Kidney (tissue), 14 donors: ENCODE measurements around the gene FDX1. TPM values are rescaled to one million over a fixed set of nuclear protein-coding genes. Genes with fewer than 3 reads are reported as not detected.

Experiments
- DNase-seq, 5 donors: peaks; one replicate each; pipeline ENCODE4 v3.0.0-alpha.2; 2013 to 2020
- FAIRE-seq: peaks from 2 replicates; lab custom pipeline; 2012; peaks lifted over from hg19 to GRCh38; lab: Jason Lieb, UNC
- H3K27ac ChIP-seq, 2 donors: one replicate each; pipeline ENCODE4 v1.7.0; 2013; ENCODE audit warnings: low read depth in 2 of 2, low read length in 2 of 2, inconsistent platforms in 1 of 2
- H3K27me3 ChIP-seq: one replicate; pipeline ENCODE4 v1.7.1; 2013; ENCODE audit warnings: low read length, inconsistent platforms; ENCODE audit not compliant: control insufficient read depth, insufficient read depth
- H3K36me3 ChIP-seq, 3 donors: one replicate each; pipeline versions ENCODE4 v1.7.0 to v1.7.1; 2013; ENCODE audit warnings: low read length in 3 of 3, control low read depth in 1 of 3, inconsistent platforms in 1 of 3; ENCODE audit not compliant: insufficient read depth in 3 of 3, control insufficient read depth in 2 of 3
- H3K4me1 ChIP-seq, 3 donors: one replicate each; pipeline versions ENCODE4 v1.7.0 to v1.7.1; 2013; ENCODE audit warnings: low read length in 3 of 3, inconsistent platforms in 1 of 3, low read depth in 1 of 3; ENCODE audit not compliant: control insufficient read depth in 2 of 3, insufficient read depth in 2 of 3
- H3K4me3 ChIP-seq, 3 donors: one replicate each; pipeline versions ENCODE4 v1.7.0 to v1.8.1; 2013; ENCODE audit warnings: low read length in 3 of 3, control low read depth in 1 of 3, inconsistent platforms in 1 of 3
- H3K9ac ChIP-seq, 3 donors: one replicate each; pipeline versions ENCODE4 v1.7.0 to v1.7.1; 2013; ENCODE audit warnings: low read length in 3 of 3, control low read depth in 1 of 3, inconsistent platforms in 1 of 3
- H3K9me3 ChIP-seq, 3 donors: one replicate each; pipeline versions ENCODE4 v1.7.0 to v1.7.1; 2013; ENCODE audit warnings: low read length in 3 of 3, control low read depth in 1 of 3, inconsistent platforms in 1 of 3; ENCODE audit not compliant: control insufficient read depth in 2 of 3, insufficient read depth in 1 of 3
- CTCF ChIP-seq: IDR thresholded peaks from 3 replicates; pipeline ENCODE4 v1.5.1; 2012; ENCODE audit warnings: mild to moderate bottlenecking, moderate library complexity, borderline replicate concordance; ENCODE audit not compliant: insufficient read depth; ENCODE audit errors: extremely low read depth
- intact Hi-C: fragments of 100-400 bp; cut with DNase I; formaldehyde crosslinking; loops from one replicate; pipeline ENCODE4 v1.11.1; 2022
- polyA plus RNA-seq: library from polyadenylated mRNA; stranded (reverse); fragments of 350-450 nt; fragmentation: Illumina TruSeq; extraction: RNeasy Lipid Tissue Mini Kit (QIAGEN cat#74804); gene quantifications from one replicate; pipeline ENCODE4 v1.2.3, GENCODE V29; 2014; ENCODE audit warnings: low read depth, low replicate concordance; ENCODE audit not compliant: insufficient read depth
- total RNA-seq: library from RNA; stranded (reverse); fragmentation: NEBNext Ultra II Directional; extraction: Animal tissue kit (Norgen Biotek cat#: 25700); gene quantifications from one replicate; pipeline ENCODE4 v1.2.1, GENCODE V29; 2021
- donor health status: control.
- donor health status: control.
- donor health status: control.
- donor health status: control.
- donor health status: control.
- donor health status: DM: yes; HTN: yes; CAD: no.
- donor health status: Normal renal cell carcinoma (clear cell type).

Gene FDX1
- total and polyA plus RNA-seq, 2 donors from 2014 or later, result 13.1 to 34.4 TPM

GRCh38 chr11:110433393-110434333 is 3.9 kb downstream of the FDX1 start:
- Histone ChIP-seq H3K27ac (no peak overlapping the region), H3K36me3 (peaks cover 0 to 3% (median 0%) of the 10 kb centered on the region in 3 donors), H3K4me1 (peaks cover 9 to 33% (median 10%) of the 10 kb centered on the region in 3 donors), H3K27me3 (no peaks in the 10 kb centered on the region), H3K9me3 (no peaks in the 10 kb centered on the region), H3K4me3 (no peak overlapping the region), H3K9ac (peak overlapping the region in 1 of 3 donors; percentile 2)
- intact Hi-C loops, result loop anchor here (10.0 kb wide), 1 partner anchor 229 kb away; no protein-coding TSS in a partner anchor
- peak; percentile 56 for TF ChIP-seq CTCF
- FAIRE-seq, result peak; percentile 93
- peak in 2 of 5 donors; percentile 43 to 59 for DNase-seq

- peaks cover 6 to 33% (median 10%) of the 10 kb centered on the region in 3 donors for H3K4me1 ChIP-seq
- no peak overlapping the region for H3K4me3 ChIP-seq
- H3K27me3 ChIP-seq, result no peaks in the 10 kb centered on the region
- H3K36me3 ChIP-seq, result peaks cover 0 to 3% (median 0%) of the 10 kb centered on the region in 3 donors
- no peak for TF ChIP-seq CTCF
- FAIRE-seq (no peak), DNase-seq (peak in 1 of 5 donors; percentile 14)
- intact Hi-C loops, result loop anchor here (10.0 kb wide), 1 partner anchor 230 kb away; no protein-coding TSS in a partner anchor
- H3K9me3 ChIP-seq, result no peaks in the 10 kb centered on the region
- no peak overlapping the region for H3K27ac ChIP-seq
- no peak overlapping the region for H3K9ac ChIP-seq
Observed at GRCh38 chr11:110434952-110435779, 5.4 kb downstream of the FDX1 start.

DNA sequence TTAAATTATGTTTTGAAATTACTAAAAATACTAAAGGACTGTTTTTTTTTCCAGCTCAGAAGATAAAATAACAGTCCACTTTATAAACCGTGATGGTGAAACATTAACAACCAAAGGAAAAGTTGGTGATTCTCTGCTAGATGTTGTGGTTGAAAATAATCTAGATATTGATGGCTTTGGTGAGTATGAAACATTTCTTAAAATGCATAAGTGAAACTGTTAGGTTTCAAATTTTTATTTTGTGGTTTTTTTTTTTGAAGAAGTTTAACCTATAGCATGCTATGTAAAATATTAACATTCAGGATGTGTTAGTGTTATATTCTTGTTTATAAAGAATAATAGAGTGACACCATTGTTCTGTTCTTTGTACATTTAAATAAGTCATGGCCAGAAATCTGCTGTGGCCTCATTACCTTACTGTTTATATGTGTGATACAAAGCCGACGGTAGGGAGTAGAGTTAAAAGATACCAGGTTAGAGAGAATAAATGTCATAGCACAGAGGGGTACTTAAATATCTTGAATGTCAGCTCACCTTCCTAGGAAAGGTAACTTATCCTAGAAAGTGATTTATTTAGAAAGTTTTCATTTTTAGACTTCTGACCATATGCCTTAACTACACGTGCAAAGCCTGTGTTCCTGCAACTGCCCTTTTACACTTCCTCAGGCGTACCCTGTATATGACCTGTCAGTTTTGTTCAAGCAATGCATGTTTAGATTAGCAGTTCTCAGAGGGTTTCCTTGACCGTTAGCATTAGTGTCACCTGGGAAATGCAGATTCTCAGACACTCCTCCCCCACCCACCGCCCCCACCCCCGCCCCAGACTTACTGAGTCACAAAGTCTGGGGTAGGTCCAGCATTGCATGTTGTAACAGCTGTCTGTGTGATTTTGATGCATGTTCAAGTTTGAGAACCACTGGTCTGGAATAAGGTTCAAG is 6.3 kb downstream of the FDX1 start:
- intact Hi-C loops, result loop anchor here (10.0 kb wide), 1 partner anchor 231 kb away; no protein-coding TSS in a partner anchor
- no peak overlapping the region for H3K27ac ChIP-seq

More for the DNA sequence above, 6.3 kb downstream of the FDX1 start:
- no peak for TF ChIP-seq CTCF
- H3K4me3 ChIP-seq, result no peak overlapping the region
- FAIRE-seq, result peak; percentile 8
- H3K36me3 ChIP-seq, result peaks cover 3 to 5% (median 3%) of the 10 kb centered on the region in 3 donors
- no peaks in the 10 kb centered on the region for H3K27me3 ChIP-seq
- no peak overlapping the region for H3K9ac ChIP-seq
- H3K9me3 ChIP-seq, result peaks cover 0 to 2% (median 2%) of the 10 kb centered on the region in 3 donors
- no peak for DNase-seq
- peaks cover 6 to 33% (median 10%) of the 10 kb centered on the region in 3 donors for H3K4me1 ChIP-seq
